Stimulated activated naive CD8-positive, alpha-beta T cell treated with anti-CD3 and anti-CD28 coated beads, Interleukin-15, amount 100 ng/mL, for 72 hours (primary cell): ENCODE measurements around the gene RNF145.

Source experiments
- ATAC-seq: fragments of 150-1000 bp; cut with Tn5 transposase; 2 replicates; pipeline ENCODE4 v1.10.0; 2021; ENCODE audit warnings: mild to moderate bottlenecking, moderate library complexity
- DNase-seq, 2 donors: peaks; one replicate each; pipeline ENCODE4 v3.0.0; 2021 to 2022
- H3K27ac Mint-ChIP-seq, 2 donors: one replicate each; pipeline ENCODE4 v1.8.0; 2022; ENCODE audit warnings: mild to moderate bottlenecking in 2 of 2, mixed read lengths in 2 of 2, moderate library complexity in 2 of 2
- H3K27me3 Mint-ChIP-seq: one replicate; pipeline ENCODE4 v1.8.0; 2022; ENCODE audit warnings: mixed read lengths
- H3K4me1 Mint-ChIP-seq: one replicate; pipeline ENCODE4 v1.8.0; 2022; ENCODE audit warnings: mild to moderate bottlenecking, mixed read lengths
- H3K4me3 Mint-ChIP-seq, 2 donors: one replicate each; pipeline ENCODE4 v1.8.0; 2022; ENCODE audit warnings: mild to moderate bottlenecking in 2 of 2, mixed read lengths in 2 of 2, moderate library complexity in 1 of 2
- H3K9me3 Mint-ChIP-seq, 2 donors: one replicate each; pipeline ENCODE4 v1.8.0; 2022; ENCODE audit warnings: mixed read lengths in 2 of 2

RNF145 gene

GRCh38 chr5:159208514-159209437, 577 bp downstream of the RNF145 start:
- peaks cover 68% of the 10 kb centered on the region for H3K4me1 Mint-ChIP-seq
- peak; percentile 21 for ATAC-seq

GRCh38 chr5:159207686-159208513, 1.5 kb downstream of the RNF145 start:
- ATAC-seq = peak; percentile 78
- peak; percentile 79 to 88 for DNase-seq
- peak overlapping the region; percentile 99 for H3K27ac Mint-ChIP-seq
- H3K4me1 Mint-ChIP-seq = peaks cover 70% of the 10 kb centered on the region
- peak overlapping the region; percentile 97 to 99 for H3K4me3 Mint-ChIP-seq
- H3K27me3 Mint-ChIP-seq = no peaks in the 10 kb centered on the region
- no peaks in the 10 kb centered on the region for H3K9me3 Mint-ChIP-seq

More at GRCh38 chr5:159208514-159209437, 577 bp downstream of the RNF145 start:
- Mint-ChIP-seq H3K9me3 (no peaks in the 10 kb centered on the region), H3K4me3 (peak overlapping the region; percentile 97 to 99), H3K27ac (peak overlapping the region; percentile 99), H3K27me3 (no peaks in the 10 kb centered on the region)
- DNase-seq = peak in 1 of 2 donors; percentile 26

GRCh38 chr5:159207222-159207685, 2.1 kb downstream of the RNF145 start:
- H3K9me3 Mint-ChIP-seq = no peaks in the 10 kb centered on the region
- no peak for ATAC-seq
- peak overlapping the region; percentile 99 for H3K27ac Mint-ChIP-seq
- no peaks in the 10 kb centered on the region for H3K27me3 Mint-ChIP-seq
- no peak for DNase-seq
- peaks cover 69% of the 10 kb centered on the region for H3K4me1 Mint-ChIP-seq
- H3K4me3 Mint-ChIP-seq = peak overlapping the region; percentile 97 to 99

GRCh38 chr5:159206818-159207217, 2.5 kb downstream of the RNF145 start:
- Mint-ChIP-seq H3K27me3 (no peaks in the 10 kb centered on the region), H3K4me1 (peaks cover 67% of the 10 kb centered on the region), H3K27ac (peak overlapping the region; percentile 99), H3K4me3 (peak overlapping the region; percentile 97 to 99), H3K9me3 (no peaks in the 10 kb centered on the region)
- ATAC-seq (no peak), DNase-seq (no peak)

GRCh38 chr5:159206368-159206767, 3.0 kb downstream of the RNF145 start:
- Mint-ChIP-seq H3K27me3 (no peaks in the 10 kb centered on the region), H3K9me3 (no peaks in the 10 kb centered on the region), H3K4me3 (peak overlapping the region; percentile 97 to 99), H3K27ac (peak overlapping the region; percentile 99), H3K4me1 (peaks cover 64% of the 10 kb centered on the region)
- no peak for DNase-seq
- ATAC-seq = no peak

- DNase-seq (no peak), ATAC-seq (no peak)
- H3K4me1 Mint-ChIP-seq = peaks cover 71% of the 10 kb centered on the region
- H3K9me3 Mint-ChIP-seq = no peaks in the 10 kb centered on the region
- H3K4me3 Mint-ChIP-seq = peak overlapping the region; percentile 26 to 28
- H3K27ac Mint-ChIP-seq = no peak overlapping the region
- no peaks in the 10 kb centered on the region for H3K27me3 Mint-ChIP-seq
Measured at GRCh38 chr5:159203351-159203750, 6.0 kb downstream of the RNF145 start.

GRCh38 chr5:159202151-159202550, 7.2 kb downstream of the RNF145 start:
- Mint-ChIP-seq H3K27me3 (no peaks in the 10 kb centered on the region), H3K4me1 (peaks cover 77% of the 10 kb centered on the region), H3K27ac (peak overlapping the region in 1 of 2 donors; percentile 81), H3K9me3 (no peaks in the 10 kb centered on the region), H3K4me3 (no peak overlapping the region)
- no peak for ATAC-seq
- DNase-seq = no peak

- H3K27ac Mint-ChIP-seq = peak overlapping the region; percentile 7 to 86
- H3K4me1 Mint-ChIP-seq = peaks cover 77% of the 10 kb centered on the region
- no peak overlapping the region for H3K4me3 Mint-ChIP-seq
- H3K9me3 Mint-ChIP-seq = no peaks in the 10 kb centered on the region
- DNase-seq = no peak
- H3K27me3 Mint-ChIP-seq = no peaks in the 10 kb centered on the region
- no peak for ATAC-seq
Measured at GRCh38 chr5:159199780-159200179, 9.6 kb downstream of the RNF145 start.

- H3K9me3 Mint-ChIP-seq = no peaks in the 10 kb centered on the region
- DNase-seq (no peak), ATAC-seq (no peak)
- H3K27me3 Mint-ChIP-seq = no peaks in the 10 kb centered on the region
- peaks cover 72% of the 10 kb centered on the region for H3K4me1 Mint-ChIP-seq
- H3K27ac Mint-ChIP-seq = peak overlapping the region in 1 of 2 donors; percentile 63
- H3K4me3 Mint-ChIP-seq = peak overlapping the region in 1 of 2 donors; percentile 40
Measured at GRCh38 chr5:159199225-159199624, 10.1 kb downstream of the RNF145 start.

GRCh38 chr5:159198063-159199036, 11.0 kb downstream of the RNF145 start:
- DNase-seq (no peak), ATAC-seq (peak; percentile 79)
- Mint-ChIP-seq H3K4me1 (peaks cover 64% of the 10 kb centered on the region), H3K27me3 (no peaks in the 10 kb centered on the region), H3K4me3 (no peak overlapping the region), H3K9me3 (no peaks in the 10 kb centered on the region), H3K27ac (peak overlapping the region in 1 of 2 donors; percentile 27)

- Mint-ChIP-seq H3K27me3 (no peaks in the 10 kb centered on the region), H3K9me3 (no peaks in the 10 kb centered on the region), H3K4me1 (peaks cover 68% of the 10 kb centered on the region), H3K27ac (no peak overlapping the region), H3K4me3 (no peak overlapping the region)
- DNase-seq = no peak
- no peak for ATAC-seq
Measured at GRCh38 chr5:159195775-159196174, 13.6 kb downstream of the RNF145 start.

- no peak overlapping the region for H3K4me3 Mint-ChIP-seq
- no peaks in the 10 kb centered on the region for H3K9me3 Mint-ChIP-seq
- H3K27ac Mint-ChIP-seq = peak overlapping the region in 1 of 2 donors; percentile 82
- DNase-seq (no peak), ATAC-seq (no peak)
- H3K4me1 Mint-ChIP-seq = peaks cover 60% of the 10 kb centered on the region
- no peaks in the 10 kb centered on the region for H3K27me3 Mint-ChIP-seq
Measured at GRCh38 chr5:159190170-159190569, 19.2 kb downstream of the RNF145 start.

GRCh38 chr5:159189310-159189709, 20.0 kb downstream of the RNF145 start:
- H3K9me3 Mint-ChIP-seq = no peaks in the 10 kb centered on the region
- DNase-seq = no peak
- ATAC-seq = no peak
- peaks cover 67% of the 10 kb centered on the region for H3K4me1 Mint-ChIP-seq
- H3K27ac Mint-ChIP-seq = no peak overlapping the region
- no peaks in the 10 kb centered on the region for H3K27me3 Mint-ChIP-seq
- H3K4me3 Mint-ChIP-seq = no peak overlapping the region

GRCh38 chr5:159187719-159188118, 21.6 kb downstream of the RNF145 start:
- Mint-ChIP-seq H3K27ac (peak overlapping the region in 1 of 2 donors; percentile 78), H3K4me1 (peaks cover 75% of the 10 kb centered on the region)

GRCh38 chr5:159186319-159186718, 23.0 kb downstream of the RNF145 start:
- H3K4me3 Mint-ChIP-seq = no peak overlapping the region

More at GRCh38 chr5:159187719-159188118, 21.6 kb downstream of the RNF145 start:
- no peaks in the 10 kb centered on the region for H3K27me3 Mint-ChIP-seq
- H3K4me3 Mint-ChIP-seq = no peak overlapping the region
- no peak for DNase-seq
- no peaks in the 10 kb centered on the region for H3K9me3 Mint-ChIP-seq
- ATAC-seq = no peak

More at GRCh38 chr5:159186319-159186718, 23.0 kb downstream of the RNF145 start:
- H3K9me3 Mint-ChIP-seq = no peaks in the 10 kb centered on the region
- peak overlapping the region in 1 of 2 donors; percentile 58 for H3K27ac Mint-ChIP-seq
- H3K27me3 Mint-ChIP-seq = no peaks in the 10 kb centered on the region
- H3K4me1 Mint-ChIP-seq = peaks cover 78% of the 10 kb centered on the region
- ATAC-seq (no peak), DNase-seq (no peak)
